Ovary (tissue), 3 donors: ENCODE results near the gene CCDC149.

ENCODE experiments used
- EP300 ChIP-seq: sonication (generic); formaldehyde crosslinking; IDR thresholded peaks from one replicate; pipeline ENCODE4 v1.6.1; 2017; ENCODE audit warnings: antibody characterized with exemption
- TF ChIP-seq, protein P1 (sequence below), 3 donors: fragments of 450-650 bp in 2 of 3; fragments of 200-600 bp in 1 of 3; IDR thresholded peaks; one replicate each; pipeline versions ENCODE4 v1.5.1 to v1.8.0; 2016 to 2022; ENCODE audit warnings: antibody characterized with exemption in 3 of 3, mild to moderate bottlenecking in 1 of 3
- donor health status: DM: no; HTN: no; CAD: no.

DNA sequence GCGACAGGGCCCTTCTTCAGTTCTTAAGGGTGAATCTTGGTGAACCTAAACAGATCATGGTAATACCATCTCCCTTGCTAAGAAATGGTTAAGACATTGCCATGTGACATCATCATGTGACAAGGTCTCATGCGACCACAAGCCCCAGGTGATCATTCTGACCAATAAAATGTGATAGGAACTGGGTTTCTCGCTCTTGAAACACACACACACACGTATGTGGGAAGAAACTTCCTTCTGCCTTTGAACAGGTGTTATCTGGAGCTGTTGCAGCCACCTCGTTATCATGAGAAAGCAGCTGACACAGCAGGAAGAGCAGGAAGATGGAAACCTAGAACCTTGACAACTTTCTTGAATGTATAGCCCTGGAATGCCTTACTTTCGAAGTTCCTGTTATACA lies 107.3 kb downstream of the CCDC149 start:
- TF ChIP-seq, protein P1, sequence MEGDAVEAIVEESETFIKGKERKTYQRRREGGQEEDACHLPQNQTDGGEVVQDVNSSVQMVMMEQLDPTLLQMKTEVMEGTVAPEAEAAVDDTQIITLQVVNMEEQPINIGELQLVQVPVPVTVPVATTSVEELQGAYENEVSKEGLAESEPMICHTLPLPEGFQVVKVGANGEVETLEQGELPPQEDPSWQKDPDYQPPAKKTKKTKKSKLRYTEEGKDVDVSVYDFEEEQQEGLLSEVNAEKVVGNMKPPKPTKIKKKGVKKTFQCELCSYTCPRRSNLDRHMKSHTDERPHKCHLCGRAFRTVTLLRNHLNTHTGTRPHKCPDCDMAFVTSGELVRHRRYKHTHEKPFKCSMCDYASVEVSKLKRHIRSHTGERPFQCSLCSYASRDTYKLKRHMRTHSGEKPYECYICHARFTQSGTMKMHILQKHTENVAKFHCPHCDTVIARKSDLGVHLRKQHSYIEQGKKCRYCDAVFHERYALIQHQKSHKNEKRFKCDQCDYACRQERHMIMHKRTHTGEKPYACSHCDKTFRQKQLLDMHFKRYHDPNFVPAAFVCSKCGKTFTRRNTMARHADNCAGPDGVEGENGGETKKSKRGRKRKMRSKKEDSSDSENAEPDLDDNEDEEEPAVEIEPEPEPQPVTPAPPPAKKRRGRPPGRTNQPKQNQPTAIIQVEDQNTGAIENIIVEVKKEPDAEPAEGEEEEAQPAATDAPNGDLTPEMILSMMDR (IDR thresholded peaks at IDR 0.05) = no peak
- TF ChIP-seq EP300 = no peak
